ENCODE results near the gene PSMB7.

GRCh38 chr9:124357721-124358361, 57.4 kb downstream of the PSMB7 start:
- TF ChIP-seq, protein P1, sequence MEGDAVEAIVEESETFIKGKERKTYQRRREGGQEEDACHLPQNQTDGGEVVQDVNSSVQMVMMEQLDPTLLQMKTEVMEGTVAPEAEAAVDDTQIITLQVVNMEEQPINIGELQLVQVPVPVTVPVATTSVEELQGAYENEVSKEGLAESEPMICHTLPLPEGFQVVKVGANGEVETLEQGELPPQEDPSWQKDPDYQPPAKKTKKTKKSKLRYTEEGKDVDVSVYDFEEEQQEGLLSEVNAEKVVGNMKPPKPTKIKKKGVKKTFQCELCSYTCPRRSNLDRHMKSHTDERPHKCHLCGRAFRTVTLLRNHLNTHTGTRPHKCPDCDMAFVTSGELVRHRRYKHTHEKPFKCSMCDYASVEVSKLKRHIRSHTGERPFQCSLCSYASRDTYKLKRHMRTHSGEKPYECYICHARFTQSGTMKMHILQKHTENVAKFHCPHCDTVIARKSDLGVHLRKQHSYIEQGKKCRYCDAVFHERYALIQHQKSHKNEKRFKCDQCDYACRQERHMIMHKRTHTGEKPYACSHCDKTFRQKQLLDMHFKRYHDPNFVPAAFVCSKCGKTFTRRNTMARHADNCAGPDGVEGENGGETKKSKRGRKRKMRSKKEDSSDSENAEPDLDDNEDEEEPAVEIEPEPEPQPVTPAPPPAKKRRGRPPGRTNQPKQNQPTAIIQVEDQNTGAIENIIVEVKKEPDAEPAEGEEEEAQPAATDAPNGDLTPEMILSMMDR (conservative IDR thresholded peaks at IDR 0.05): no peak
- TF ChIP-seq ZFX (IDR thresholded peaks at IDR 0.05): no peak
